NCI-H128 (cell line): Measurements from ENCODE around the gene SMOC2.

ENCODE experiments used
- DNase-seq: peaks from one replicate; lab custom pipeline; 2025; ENCODE audit not compliant: unreplicated experiment; lab: John Stamatoyannopoulos, UW

The SMOC2 gene

DNA sequence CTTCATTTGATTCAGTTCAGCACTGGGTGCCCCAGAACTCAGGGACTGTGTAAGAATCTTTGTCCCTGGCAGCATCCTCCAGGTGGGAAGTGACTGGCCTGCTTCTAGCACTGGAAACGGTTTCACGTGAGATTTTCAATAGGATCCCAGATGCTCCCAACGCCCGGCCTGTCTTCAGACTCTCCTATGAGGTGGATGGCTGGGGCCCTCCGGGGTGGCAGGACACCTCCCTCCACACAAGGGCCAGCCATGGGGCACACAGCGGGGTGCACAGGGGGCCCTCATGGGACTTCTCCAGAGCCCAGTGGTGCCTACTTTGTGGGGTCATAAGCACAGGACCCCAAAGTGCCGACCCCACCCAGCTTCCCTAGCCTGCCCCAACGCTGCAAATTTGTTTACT, 72.8 kb downstream of the SMOC2 start:
- no peak for DNase-seq

- no peak for DNase-seq
These were observed 73.2 kb downstream of the SMOC2 start for GRCh38 chr6:168514216-168514615.

GRCh38 chr6:168515376-168515775, 74.4 kb downstream of the SMOC2 start:
- DNase-seq, result no peak

DNA sequence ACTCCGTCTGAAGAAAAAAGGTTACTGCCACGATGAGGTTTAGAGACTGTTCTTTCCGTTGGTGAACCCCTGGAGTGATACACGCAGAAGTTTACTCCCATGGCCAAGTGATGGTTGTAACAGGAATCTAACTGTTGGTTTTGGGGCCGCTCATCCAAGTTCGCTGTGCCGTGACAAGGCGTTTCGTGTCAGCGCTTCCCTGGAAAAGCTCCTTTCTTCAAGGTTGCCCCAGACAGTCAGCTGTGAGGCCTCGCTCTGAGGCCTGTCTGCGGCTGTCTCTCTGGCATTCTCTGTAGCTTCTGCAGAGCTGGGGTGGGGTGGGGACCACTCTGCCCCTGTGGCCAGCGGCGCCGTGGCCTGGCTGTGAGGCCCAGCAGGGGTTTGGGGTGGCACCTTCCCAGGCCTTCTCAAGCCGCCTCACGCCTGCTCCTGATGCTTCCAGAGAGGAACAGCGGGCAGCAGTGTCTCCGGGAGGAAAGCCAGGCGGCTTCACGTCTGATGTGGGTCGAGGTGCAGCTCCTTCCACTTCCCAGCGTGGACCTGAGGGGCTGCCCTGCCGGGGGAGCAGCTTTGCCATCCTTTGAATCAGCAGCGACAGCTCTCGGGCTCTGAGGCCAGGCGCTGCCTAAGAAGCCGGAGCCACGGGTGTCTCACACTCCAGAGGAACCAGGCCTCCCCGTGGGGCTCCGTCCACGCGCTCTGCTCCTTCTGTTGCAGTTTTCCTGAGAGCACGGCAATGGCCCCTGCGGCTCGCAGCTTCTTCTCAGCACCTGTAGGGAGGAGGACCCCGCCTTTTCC, 76.2 kb downstream of the SMOC2 start:
- DNase-seq, result no peak

- DNase-seq, result no peak
These were observed 76.9 kb downstream of the SMOC2 start for GRCh38 chr6:168517742-168518347.

- no peak for DNase-seq
These were observed 77.4 kb downstream of the SMOC2 start for GRCh38 chr6:168518348-168518745.

- DNase-seq, result no peak
These were observed 77.9 kb downstream of the SMOC2 start for GRCh38 chr6:168518867-168519266.

GRCh38 chr6:168520233-168520632, 79.2 kb downstream of the SMOC2 start:
- no peak for DNase-seq

GRCh38 chr6:168524571-168525001, 83.6 kb downstream of the SMOC2 start:
- DNase-seq, result no peak

GRCh38 chr6:168525114-168525513, 84.1 kb downstream of the SMOC2 start:
- no peak for DNase-seq

- no peak for DNase-seq
These were observed 85.1 kb downstream of the SMOC2 start for GRCh38 chr6:168525926-168526630.

GRCh38 chr6:168526841-168527281, 85.9 kb downstream of the SMOC2 start:
- no peak for DNase-seq

GRCh38 chr6:168527451-168528210, 86.6 kb downstream of the SMOC2 start:
- no peak for DNase-seq

GRCh38 chr6:168528474-168529095, 87.6 kb downstream of the SMOC2 start:
- DNase-seq, result no peak

DNA sequence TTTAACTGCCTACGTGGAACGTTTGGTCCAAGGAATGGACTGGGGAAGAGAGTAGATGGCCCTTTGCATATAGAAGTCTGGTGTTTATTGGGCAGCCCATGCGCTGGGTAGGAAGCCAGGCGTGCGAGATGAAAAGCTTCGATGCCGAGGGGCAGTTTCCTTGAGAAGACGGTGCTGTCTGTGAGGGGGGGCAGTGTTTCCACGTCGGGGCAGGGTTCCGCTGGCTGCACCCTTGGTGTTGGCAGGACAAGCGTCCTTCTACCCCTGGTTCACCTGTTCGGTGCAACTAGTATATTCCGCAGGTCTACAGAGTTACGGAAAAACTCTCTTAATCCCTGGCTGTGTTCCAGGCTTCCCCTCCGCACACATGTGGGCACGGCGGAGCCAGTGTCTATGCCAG, 88.2 kb downstream of the SMOC2 start:
- no peak for DNase-seq

DNA sequence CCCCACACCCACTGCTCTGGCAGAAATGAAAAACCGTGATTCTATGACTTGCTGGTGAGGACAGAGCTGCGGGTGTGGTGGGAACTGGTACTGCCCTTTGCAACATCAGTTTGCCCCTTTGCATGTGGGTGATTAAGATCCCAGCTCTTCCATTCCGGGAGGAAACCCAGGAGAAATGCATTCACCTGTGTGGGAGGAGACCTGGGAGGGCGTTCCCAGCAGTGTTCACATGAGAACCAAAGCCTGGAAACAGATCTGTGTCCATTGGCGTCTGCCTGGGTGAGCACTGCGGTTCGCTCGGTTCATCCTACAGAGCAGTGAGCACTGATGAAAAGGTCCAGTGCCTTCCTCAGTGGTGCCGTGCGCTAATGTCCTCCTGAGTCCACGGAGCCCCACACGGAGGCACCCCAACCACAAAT, 89.7 kb downstream of the SMOC2 start:
- DNase-seq, result no peak

DNA sequence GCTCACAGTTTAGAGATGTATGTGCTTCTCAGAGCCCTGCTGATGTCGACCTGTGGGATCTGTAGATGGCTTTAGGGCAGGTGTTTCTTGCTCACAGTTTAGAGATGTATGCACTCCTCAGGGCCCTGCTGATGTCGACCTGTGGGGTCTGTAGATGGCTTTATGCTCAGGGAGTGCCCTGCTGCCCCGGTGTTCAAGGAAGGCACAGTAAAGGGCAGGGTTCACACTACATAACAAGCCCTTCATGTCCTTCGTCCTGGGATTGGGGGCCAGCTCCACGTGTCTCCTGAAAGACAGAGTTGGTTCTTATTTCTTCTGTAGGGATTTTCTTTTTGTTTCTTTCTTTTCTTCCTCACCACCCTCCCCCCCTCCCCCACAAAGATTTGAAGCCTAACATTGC, 91.1 kb downstream of the SMOC2 start:
- no peak for DNase-seq

- no peak for DNase-seq
These were observed 92.4 kb downstream of the SMOC2 start for GRCh38 chr6:168533414-168533813.

DNA sequence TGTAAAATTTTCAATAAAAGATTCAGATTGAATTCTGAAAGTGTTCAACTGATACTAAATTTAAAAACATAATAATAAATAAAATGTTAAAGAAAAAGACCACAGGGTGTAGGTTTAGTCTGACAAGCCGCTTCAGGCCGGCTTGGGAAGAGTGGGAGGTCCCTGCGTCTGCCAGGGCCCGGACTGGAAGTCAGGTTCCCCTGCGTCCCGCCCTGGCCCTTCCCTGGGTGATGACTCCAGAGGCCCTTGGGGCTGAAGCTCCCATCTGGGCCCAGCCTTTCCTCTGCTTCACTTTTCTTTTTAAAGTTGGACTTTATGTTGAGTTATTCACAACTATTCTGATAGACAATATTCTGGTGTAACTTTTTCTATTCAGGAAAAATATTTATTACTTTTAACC, 93.3 kb downstream of the SMOC2 start:
- DNase-seq, result no peak

- no peak for DNase-seq
These were observed 94.7 kb downstream of the SMOC2 start for GRCh38 chr6:168535711-168536110.

- DNase-seq, result no peak
These were observed 95.2 kb downstream of the SMOC2 start for GRCh38 chr6:168536196-168536595.
